HT1080 (cell line): Measurements from ENCODE around the gene FOXP4. TPM values are rescaled to one million over a fixed set of nuclear protein-coding genes. Genes with fewer than 3 reads are reported as not detected.
A peak's percentile ranks its signal among the peaks of the same experiment; 100 is the strongest.

Experiments
- DNase-seq: peaks from one replicate; pipeline ENCODE4 v3.0.0-alpha.2; 2015; ENCODE audit warnings: low read depth
- total RNA-seq: library from RNA; depleted of rRNA; stranded (reverse); fragments of >200 nt; shearing (Covaris generic); gene quantifications from 2 replicates; pipeline ENCODE4 v1.2.3, GENCODE V29; 2014

Gene FOXP4
- total RNA-seq, 1 experiment from 2014 or later = 10.8 TPM

GRCh38 chr6:41624621-41625380, 78.6 kb downstream of the FOXP4 start:
- DNase-seq = no peak

- DNase-seq = no peak
Observed at GRCh38 chr6:41625442-41625841, 79.3 kb downstream of the FOXP4 start.

- no peak for DNase-seq
Observed at GRCh38 chr6:41626022-41626421, 79.8 kb downstream of the FOXP4 start.

GRCh38 chr6:41626917-41627316, 80.7 kb downstream of the FOXP4 start:
- no peak for DNase-seq

GRCh38 chr6:41629128-41629527, 82.9 kb downstream of the FOXP4 start:
- no peak for DNase-seq

- no peak for DNase-seq
Observed at GRCh38 chr6:41630069-41630468, 83.9 kb downstream of the FOXP4 start.

- DNase-seq = no peak
Observed at GRCh38 chr6:41630946-41631345, 84.8 kb downstream of the FOXP4 start.

GRCh38 chr6:41633056-41633634, 87.0 kb downstream of the FOXP4 start:
- DNase-seq = no peak

GRCh38 chr6:41634657-41635056, 88.5 kb downstream of the FOXP4 start:
- peak; percentile 75 for DNase-seq

- DNase-seq = no peak
Observed at GRCh38 chr6:41635365-41635764, 89.2 kb downstream of the FOXP4 start.

GRCh38 chr6:41636833-41637193, 90.6 kb downstream of the FOXP4 start:
- DNase-seq = peak; percentile 70

GRCh38 chr6:41637194-41638001, 91.2 kb downstream of the FOXP4 start:
- no peak for DNase-seq

- no peak for DNase-seq
Observed at GRCh38 chr6:41638002-41638934, 92.1 kb downstream of the FOXP4 start, which contains the start of gene MDFI. Gene MDFI, plus strand, starts transcription at chr6:41638468. Its CDS starts 282 bp downstream, at chr6:41638750.

- DNase-seq = no peak
Observed at GRCh38 chr6:41638935-41639808, 93.0 kb downstream of the FOXP4 start.

- DNase-seq = no peak
Observed at GRCh38 chr6:41639809-41640371, 93.7 kb downstream of the FOXP4 start.

GRCh38 chr6:41640426-41640825, 94.2 kb downstream of the FOXP4 start:
- no peak for DNase-seq

- DNase-seq = no peak
Observed at GRCh38 chr6:41641352-41641925, 95.3 kb downstream of the FOXP4 start.

- DNase-seq = no peak
Observed at GRCh38 chr6:41642090-41642959, 96.1 kb downstream of the FOXP4 start.
